Measurements from ENCODE around the gene TRIM67. TPM values are rescaled to one million over a fixed set of nuclear protein-coding genes. Genes with fewer than 3 reads are reported as not detected.

TRIM67 gene
- total and polyA plus RNA-seq, 9 of the 15 experiments (the other 6 are each of a cell fraction or from before 2014, with no cell fraction given) = 0.04 to 0.60 (median 0.31) TPM

GRCh38 chr1:231159202-231159962, 2.5 kb upstream of the TRIM67 start:
- H3K27ac ChIP-seq (ENCODE audit: extremely low read depth, low read depth, low read length) = peak overlapping the region; percentile 66
- ATAC-seq (no peak), FAIRE-seq (peak; percentile 29), DNase-seq (ENCODE audit: extremely low read depth in 1 of 4, low spot score in 3 of 4) (no peak)
- ChIA-PET CTCF (ENCODE audit: low intra/inter-chr PET ratio) (no interaction called here), POLR2A (interaction anchor here (0.7 to 1.3 kb wide), 4 partner anchors 8 to 106 kb away, joined by 3 to 5 read pairs (median 4); no protein-coding TSS in a partner anchor)
- H4K20me1 ChIP-seq (replicated peaks; ENCODE audit: control insufficient read depth, insufficient read depth, low read length) = no peaks in the 10 kb centered on the region; the same call in 1 of the 2 replicates
- H3K9me1 ChIP-seq (ENCODE audit: control insufficient read depth, insufficient read depth, low read length) = no peaks in the 10 kb centered on the region
- peaks cover 20 to 44% of the 10 kb centered on the region in 2 experiments for H3K4me1 ChIP-seq (replicated peaks in 1 of 2; ENCODE audit: control insufficient read depth in 2 of 2, insufficient read depth in 2 of 2, low read length in 2 of 2)
- WGBS (ENCODE audit: insufficient coverage, low coverage, missing lambda C conversion rate) = 40% methylated on average over 6 of the region's 6 CpGs
- no peak overlapping the region for H3K4me3 ChIP-seq
- no TSS peak for BruUV-seq (replicated peaks)
- H3K9ac ChIP-seq (ENCODE audit: insufficient read depth in 1 of 2, low read depth in 2 of 2, low read length in 2 of 2) = peak overlapping the region in 1 of 2 experiments; percentile 29; a peak in 1 of 4 replicates
- no peaks in the 10 kb centered on the region for H3K79me2 ChIP-seq (ENCODE audit: control insufficient read depth, insufficient read depth, low read length)
- no peaks in the 10 kb centered on the region for H3K9me3 ChIP-seq (replicated peaks; ENCODE audit: control insufficient read depth, insufficient read depth, low read depth, low read length)
- H2AFZ ChIP-seq (ENCODE audit: low read depth, low read length) = peak overlapping the region; percentile 54
- intact Hi-C loops (cut with micrococcal nuclease) (no loop called here), in situ Hi-C loops (cut with MboI) (no loop called here)
- peak overlapping the region; percentile 82 for H3K4me2 ChIP-seq (ENCODE audit: insufficient read depth, low read length)
- H3K36me3 ChIP-seq (ENCODE audit: control insufficient read depth, insufficient read depth, low read length) = no peaks in the 10 kb centered on the region
- no peaks in the 10 kb centered on the region; a peak in 1 of 5 replicates for H3K27me3 ChIP-seq (ENCODE audit: control insufficient read depth in 2 of 2, insufficient read depth in 2 of 2, low read length in 2 of 2)
- peak; percentile 9; the same call in 1 of the 2 replicates for TF ChIP-seq CUX1 (CRISPR knock-in tag; IDR thresholded peaks at IDR 0.05)
- TF ChIP-seq TAL1 (IDR thresholded peaks at IDR 0.05) = no peak
- TF ChIP-seq HNRNPK (IDR thresholded peaks at IDR 0.05; ENCODE audit: low read depth, low read length, poor library complexity, severe bottlenecking) = no peak
- peak in 1 of 2 experiments; percentile 14; a peak in 1 of 4 replicates for TF ChIP-seq ETV6 (IDR thresholded peaks at IDR 0.05; ENCODE audit: borderline replicate concordance in 1 of 2, low read depth in 2 of 2, low read length in 1 of 2)
- TF ChIP-seq ETV6 (CRISPR knock-in tag; IDR thresholded peaks at IDR 0.05; ENCODE audit: borderline replicate concordance) = no peak
- 0 out of 2 replicates have a peak, but pooled peaks have one; percentile 25 for TF ChIP-seq DMBX1 (CRISPR knock-in tag; IDR thresholded peaks at IDR 0.05; ENCODE audit: borderline replicate concordance)
- no peak for TF ChIP-seq HMBOX1 (IDR thresholded peaks at IDR 0.05)
- peak; percentile 28; the same call in 1 of the 2 replicates for TF ChIP-seq SNIP1 (IDR thresholded peaks at IDR 0.05; ENCODE audit: low read depth)
- TF ChIP-seq, protein P1, sequence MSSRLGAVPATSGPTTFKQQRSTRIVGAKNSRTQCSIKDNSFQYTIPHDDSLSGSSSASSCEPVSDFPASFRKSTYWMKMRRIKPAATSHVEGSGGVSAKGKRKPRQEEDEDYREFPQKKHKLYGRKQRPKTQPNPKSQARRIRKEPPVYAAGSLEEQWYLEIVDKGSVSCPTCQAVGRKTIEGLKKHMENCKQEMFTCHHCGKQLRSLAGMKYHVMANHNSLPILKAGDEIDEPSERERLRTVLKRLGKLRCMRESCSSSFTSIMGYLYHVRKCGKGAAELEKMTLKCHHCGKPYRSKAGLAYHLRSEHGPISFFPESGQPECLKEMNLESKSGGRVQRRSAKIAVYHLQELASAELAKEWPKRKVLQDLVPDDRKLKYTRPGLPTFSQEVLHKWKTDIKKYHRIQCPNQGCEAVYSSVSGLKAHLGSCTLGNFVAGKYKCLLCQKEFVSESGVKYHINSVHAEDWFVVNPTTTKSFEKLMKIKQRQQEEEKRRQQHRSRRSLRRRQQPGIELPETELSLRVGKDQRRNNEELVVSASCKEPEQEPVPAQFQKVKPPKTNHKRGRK (tag; IDR thresholded peaks at IDR 0.05) = peak; percentile 74
- TF ChIP-seq ZNF436 (CRISPR knock-in tag; IDR thresholded peaks at IDR 0.05) = no peak
- TF ChIP-seq YBX1 (IDR thresholded peaks at IDR 0.05) = no peak

Data from K562 (cell line).